Islet precursor cell (in vitro differentiated cells): ENCODE results near the gene MTCH1.
"Not testable (repeated sequence)": the region's sequence is repeated elsewhere in the genome, so short reads cannot be mapped to it uniquely, and the experiment has no call there.

Experiments
- DNase-seq: peaks from one replicate; pipeline ENCODE4 v3.0.0-alpha.2; 2018

The MTCH1 gene

GRCh38 chr6:36947570-36948351 is 38.2 kb downstream of the MTCH1 start:
- peak; percentile 54 for DNase-seq

GRCh38 chr6:36946526-36946925 is 39.5 kb downstream of the MTCH1 start:
- no peak for DNase-seq

- DNase-seq: no peak
Measured at GRCh38 chr6:36945301-36945700, 40.7 kb downstream of the MTCH1 start.

- DNase-seq: no peak
Measured at GRCh38 chr6:36944650-36945049, 41.3 kb downstream of the MTCH1 start.

- not testable (repeated sequence) for DNase-seq
Measured at GRCh38 chr6:36942329-36942728, 43.7 kb downstream of the MTCH1 start.

GRCh38 chr6:36941561-36941960 is 44.4 kb downstream of the MTCH1 start:
- not testable (repeated sequence) for DNase-seq

GRCh38 chr6:36940027-36940426 is 46.0 kb downstream of the MTCH1 start:
- DNase-seq: no peak

GRCh38 chr6:36939005-36939404 is 47.0 kb downstream of the MTCH1 start:
- not testable (repeated sequence) for DNase-seq

GRCh38 chr6:36938536-36938935 is 47.5 kb downstream of the MTCH1 start:
- no peak for DNase-seq

- no peak for DNase-seq
Measured at GRCh38 chr6:36937896-36938295, 48.1 kb downstream of the MTCH1 start.

GRCh38 chr6:36936824-36937223 is 49.2 kb downstream of the MTCH1 start:
- DNase-seq: no peak

GRCh38 chr6:36934901-36935300 is 51.1 kb downstream of the MTCH1 start:
- DNase-seq: no peak

GRCh38 chr6:36933519-36933918 is 52.5 kb downstream of the MTCH1 start:
- no peak for DNase-seq

GRCh38 chr6:36933102-36933501 is 52.9 kb downstream of the MTCH1 start:
- DNase-seq: no peak

GRCh38 chr6:36930483-36930882 is 55.5 kb downstream of the MTCH1 start:
- DNase-seq: peak; percentile 43

- DNase-seq: peak; percentile 6
Measured at GRCh38 chr6:36929607-36930006, 56.4 kb downstream of the MTCH1 start.

- DNase-seq: peak; percentile 30
Measured at GRCh38 chr6:36929152-36929551, 56.8 kb downstream of the MTCH1 start.

- no peak for DNase-seq
Measured at GRCh38 chr6:36928547-36928918, 57.5 kb downstream of the MTCH1 start.

- DNase-seq: peak; percentile 54
Measured at GRCh38 chr6:36927691-36928546, 58.1 kb downstream of the MTCH1 start.

GRCh38 chr6:36926708-36927513 is 59.1 kb downstream of the MTCH1 start:
- DNase-seq: peak; percentile 25

GRCh38 chr6:36925809-36926208 is 60.2 kb downstream of the MTCH1 start:
- peak; percentile 23 for DNase-seq

GRCh38 chr6:36924778-36925374 is 61.1 kb downstream of the MTCH1 start:
- peak; percentile 29 for DNase-seq

- DNase-seq: peak; percentile 61
Measured at GRCh38 chr6:36924131-36924530, 61.9 kb downstream of the MTCH1 start.
